HepG2 (cell line): Measurements from ENCODE around the gene MAN1C1. TPM values are rescaled to one million over a fixed set of nuclear protein-coding genes. Genes with fewer than 3 reads are reported as not detected.

Experiments
- ATAC-seq: fragments of 200-7000 bp; cut with Tn5 transposase; 3 replicates; pipeline ENCODE4 v1.9.1; 2020; ENCODE audit warnings: mild to moderate bottlenecking, moderate library complexity
- BruUV-seq: library from RNA; stranded (reverse); fragments of 400-500 nt; replicated peaks from 2 replicates; lab custom pipeline; 2021; lab: Mats Ljungman, UMichigan
- CTCF ChIA-PET: fragments of 300-600 bp; formaldehyde crosslinking; extraction: SDS; loops from one replicate; lab custom pipeline; 2021; ENCODE audit warnings: low total read pairs, inconsistent platforms, low intra/inter-chr PET ratio; lab: Yijun Ruan, JAX
- POLR2A ChIA-PET: fragments of 350-600 bp; sonication (Branson Sonifier 250); formaldehyde crosslinking; loops from one replicate; lab custom pipeline; 2020; ENCODE audit warnings: antibody characterized with exemption, inconsistent platforms; lab: Yijun Ruan, JAX
- DNase-seq: peaks from one replicate; pipeline ENCODE4 v3.0.0-alpha.2; 2015; ENCODE audit warnings: low spot score
- FAIRE-seq: peaks from 3 replicates; lab custom pipeline; 2011; peaks lifted over from hg19 to GRCh38; lab: Jason Lieb, UNC
- H2AFZ ChIP-seq: one replicate; pipeline ENCODE4 v1.6.1; 2011; ENCODE audit warnings: low read length, inconsistent platforms
- H3K27ac ChIP-seq: fragments of 300-600 bp; 3 replicates; pipeline ENCODE4 v1.8.0; 2011; ENCODE audit warnings: mixed run types, mild to moderate bottlenecking, mixed read lengths, low read length, inconsistent platforms; ENCODE audit not compliant: insufficient read depth; ENCODE audit errors: extremely low read length
- H3K27me3 ChIP-seq, 2 experiments: fragments of 200-600 bp in 1 of 2; 2 replicates in 1 of 2; 3 replicates in 1 of 2; pipeline versions ENCODE4 v1.6.0 to v1.8.0; 2011; ENCODE audit warnings: low read length in 2 of 2, mild to moderate bottlenecking in 2 of 2, moderate library complexity in 2 of 2, inconsistent platforms in 1 of 2; ENCODE audit not compliant: insufficient read depth in 2 of 2, control insufficient read depth in 1 of 2
- H3K36me3 ChIP-seq, 2 experiments: fragments of 200-600 bp in 1 of 2; replicated peaks in 1 of 2; 2 replicates in 1 of 2; 3 replicates in 1 of 2; pipeline versions ENCODE4 v1.5.1 to v1.8.0; 2011; ENCODE audit warnings: low read length in 2 of 2, inconsistent platforms in 1 of 2; ENCODE audit not compliant: insufficient read depth in 2 of 2, control insufficient read depth in 1 of 2
- H3K4me1 ChIP-seq: 2 replicates; pipeline ENCODE4 v1.5.1; 2012; ENCODE audit warnings: low read length, inconsistent platforms; ENCODE audit not compliant: insufficient read depth
- H3K4me2 ChIP-seq: 2 replicates; pipeline ENCODE4 v1.6.0; 2011; ENCODE audit warnings: low read depth, low read length, inconsistent platforms
- H3K4me3 ChIP-seq, 3 experiments: fragments of 200-600 bp in 1 of 3; sonication (generic), shearing (Covaris generic) in 1 of 3; replicated peaks in 1 of 3; 2 replicates each; pipeline ENCODE4 v1.5.1; 2011 to 2016; ENCODE audit warnings: low read length in 3 of 3, inconsistent platforms in 2 of 3, low read depth in 2 of 3, mild to moderate bottlenecking in 2 of 3, control low read depth in 1 of 3, mixed read lengths in 1 of 3; ENCODE audit not compliant: insufficient read depth in 1 of 3
- H3K79me2 ChIP-seq: one replicate; pipeline ENCODE4 v1.6.1; 2011; ENCODE audit warnings: low read length, inconsistent platforms; ENCODE audit not compliant: insufficient read depth
- H3K9ac ChIP-seq: 2 replicates; pipeline ENCODE4 v1.6.0; 2011; ENCODE audit warnings: mild to moderate bottlenecking, low read depth, low read length, inconsistent platforms; ENCODE audit not compliant: insufficient read depth
- H3K9me3 ChIP-seq: 2 replicates; pipeline ENCODE4 v1.5.1; 2012; ENCODE audit warnings: mild to moderate bottlenecking, low read length
- H4K20me1 ChIP-seq: 2 replicates; pipeline ENCODE4 v1.6.0; 2011; ENCODE audit warnings: inconsistent platforms, mild to moderate bottlenecking, low read length, moderate library complexity; ENCODE audit not compliant: insufficient read depth
- CREM ChIP-seq, 2 experiments: sonication (generic) in 1 of 2; formaldehyde crosslinking in 1 of 2; IDR thresholded peaks; 2 replicates each; pipeline versions ENCODE4 v1.4.0 to v1.6.1; 2016 to 2020; ENCODE audit warnings: antibody characterized with exemption in 1 of 2, mild to moderate bottlenecking in 1 of 2, missing genetic modification reagents in 1 of 2
- FIP1L1 ChIP-seq: fragments of 200-400 bp; formaldehyde crosslinking; IDR thresholded peaks from 2 replicates; pipeline ENCODE4 v1.6.1; 2018; ENCODE audit warnings: low read depth, mild to moderate bottlenecking, low read length, moderate library complexity, borderline replicate concordance; ENCODE audit not compliant: insufficient read depth
- FOXM1 ChIP-seq: sonication (generic); formaldehyde crosslinking; IDR thresholded peaks from 2 replicates; pipeline ENCODE4 v1.5.0; 2020; ENCODE audit warnings: missing genetic modification reagents
- HES4 ChIP-seq: sonication (generic); formaldehyde crosslinking; IDR thresholded peaks from 2 replicates; pipeline ENCODE4 v1.9.0; 2021; ENCODE audit warnings: mild to moderate bottlenecking, missing genetic modification reagents, borderline replicate concordance
- HIC2 ChIP-seq: sonication (generic); formaldehyde crosslinking; IDR thresholded peaks from 2 replicates; pipeline ENCODE4 v1.9.0; 2022; ENCODE audit warnings: low read depth, missing genetic modification reagents
- NFE2L1 ChIP-seq: sonication (generic); formaldehyde crosslinking; IDR thresholded peaks from 2 replicates; pipeline ENCODE4 v1.4.0; 2020; ENCODE audit warnings: missing genetic modification reagents, mild to moderate bottlenecking, borderline replicate concordance
- RXRA ChIP-seq: sonication (generic); formaldehyde crosslinking; IDR thresholded peaks from 2 replicates; pipeline ENCODE4 v1.5.1; 2020; ENCODE audit warnings: missing genetic modification reagents
- ZNF292 ChIP-seq: sonication (generic); formaldehyde crosslinking; IDR thresholded peaks from 2 replicates; pipeline ENCODE4 v1.8.1; 2022; ENCODE audit warnings: mild to moderate bottlenecking, low read depth, missing genetic modification reagents, borderline replicate concordance
- ZNF558 ChIP-seq: sonication (generic); formaldehyde crosslinking; IDR thresholded peaks from 2 replicates; pipeline ENCODE4 v1.9.0; 2022; ENCODE audit warnings: mild to moderate bottlenecking, missing genetic modification reagents, borderline replicate concordance
- ZNF564 ChIP-seq: sonication (generic); formaldehyde crosslinking; IDR thresholded peaks from 2 replicates; pipeline ENCODE4 v1.8.1; 2023; ENCODE audit warnings: mild to moderate bottlenecking, missing genetic modification reagents
- ZSCAN29 ChIP-seq: sonication (generic); formaldehyde crosslinking; conservative IDR thresholded peaks from 2 replicates; pipeline ENCODE4 v1.4.0; 2020; ENCODE audit warnings: mild to moderate bottlenecking, missing genetic modification reagents
- WGBS: methylation state at CpG from one replicate; pipeline ENCODE4 v1.1.6; 2017; ENCODE audit warnings: low lambda C conversion rate; 5-methylcytosine and 5-hydroxymethylcytosine counted together
- in situ Hi-C: cut with HindIII; loops from 2 replicates; pipeline ENCODE4 v1.10.0; 2017; ENCODE audit warnings: low pct_unique_long_range_greater_than_20kb; ENCODE audit not compliant: extremely low pct_ligation_motif_present
- intact Hi-C: fragments of 100-400 bp; cut with micrococcal nuclease; formaldehyde crosslinking; loops from one replicate; pipeline ENCODE4 v1.10.0; 2022; ENCODE audit not compliant: unreplicated experiment
- polyA plus RNA-seq, 8 experiments: library from polyadenylated mRNA; depleted of rRNA in 3 of 8; stranded (reverse) in 7 of 8; unstranded in 1 of 8; fragments of >200 nt; fragmentation: Illumina TruSeq in 4 of 8; extraction: Trizol in 4 of 8; gene quantifications; 2 replicates each; pipeline versions ENCODE4 v1.2.1 to v1.2.3, GENCODE V29; 2011 to 2016; ENCODE audit warnings: low read depth in 4 of 8, missing spikeins in 1 of 8, mixed read lengths in 1 of 8; ENCODE audit not compliant: insufficient read depth in 1 of 8
- total RNA-seq, 5 experiments: library from RNA; depleted of rRNA; stranded (reverse); fragments of >200 nt; fragmentation: Illumina TruSeq; extraction: Trizol; gene quantifications; 2 replicates each; pipeline ENCODE4 v1.2.3, GENCODE V29; 2016; ENCODE audit warnings: low read depth in 1 of 5
- TF ChIP-seq, protein P1 (sequence below): sonication (generic); formaldehyde crosslinking; IDR thresholded peaks from 2 replicates; pipeline ENCODE4 v1.4.0; 2020; ENCODE audit warnings: mild to moderate bottlenecking, missing genetic modification reagents
- TF ChIP-seq, protein P2 (sequence below): sonication (generic); formaldehyde crosslinking; IDR thresholded peaks from 2 replicates; pipeline ENCODE4 v1.4.0; 2020; ENCODE audit warnings: missing genetic modification reagents, mild to moderate bottlenecking, borderline replicate concordance

Gene MAN1C1
- total and polyA plus RNA-seq, 2 of the 13 experiments (the other 11 are each of a cell fraction or from before 2014, with no cell fraction given), result 0.18 to 0.49 TPM

DNA sequence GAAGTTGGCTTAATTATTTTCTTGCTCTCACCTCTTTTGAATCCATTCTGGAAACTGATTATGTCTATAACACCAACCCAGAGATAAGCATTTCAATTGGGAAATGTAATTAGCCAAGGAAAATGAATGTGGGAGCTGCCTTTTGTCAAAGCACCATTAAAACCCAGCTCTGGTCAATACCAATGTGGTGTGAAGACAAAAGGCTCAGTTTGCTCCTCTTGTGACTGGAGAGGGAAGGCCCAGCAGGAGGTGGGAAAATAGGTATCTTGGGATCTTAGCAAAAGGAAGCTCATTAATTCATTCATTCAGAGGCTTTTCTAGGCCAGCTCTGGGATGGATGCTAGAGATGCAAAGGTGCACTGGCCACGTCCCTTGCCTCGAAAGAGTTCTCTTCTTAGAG lies 108.4 kb downstream of the MAN1C1 start:
- peaks cover 0 to 26% of the 10 kb centered on the region in 2 experiments; a peak in 3 of 5 replicates for H3K27me3 ChIP-seq
- no peak overlapping the region for H3K4me3 ChIP-seq
- H3K9ac ChIP-seq, result no peak overlapping the region
- H3K4me2 ChIP-seq, result no peak overlapping the region
- H3K4me1 ChIP-seq, result peaks cover 15% of the 10 kb centered on the region
- FAIRE-seq (no peak), ATAC-seq (no peak), DNase-seq (no peak)
- 0% methylated on average over 2 of the region's 2 CpGs for WGBS
- ChIA-PET POLR2A (no interaction called here), CTCF (no interaction called here)
- no peak overlapping the region for H2AFZ ChIP-seq
- BruUV-seq, result no TSS peak
- H3K36me3 ChIP-seq, result no peaks in the 10 kb centered on the region
- in situ Hi-C loops (no loop called here), intact Hi-C loops (no loop called here)
- no peaks in the 10 kb centered on the region for H3K9me3 ChIP-seq
- H4K20me1 ChIP-seq, result no peaks in the 10 kb centered on the region
- no peaks in the 10 kb centered on the region for H3K79me2 ChIP-seq
- H3K27ac ChIP-seq, result no peak overlapping the region
- TF ChIP-seq FIP1L1 (no peak), ZNF292 (CRISPR knock-in tag) (no peak), HES4 (CRISPR knock-in tag) (no peak), CREM (IDR thresholded peaks at IDR 0.05) (no peak), CREM (CRISPR knock-in tag; IDR thresholded peaks at IDR 0.05) (no peak), FOXM1 (CRISPR knock-in tag) (no peak), HIC2 (CRISPR knock-in tag) (no peak), RXRA (no peak), NFE2L1 (CRISPR knock-in tag) (no peak), ZNF564 (CRISPR knock-in tag) (no peak), ZSCAN29 (CRISPR knock-in tag) (no peak), ZNF558 (CRISPR knock-in tag) (no peak)
- TF ChIP-seq, protein P1, sequence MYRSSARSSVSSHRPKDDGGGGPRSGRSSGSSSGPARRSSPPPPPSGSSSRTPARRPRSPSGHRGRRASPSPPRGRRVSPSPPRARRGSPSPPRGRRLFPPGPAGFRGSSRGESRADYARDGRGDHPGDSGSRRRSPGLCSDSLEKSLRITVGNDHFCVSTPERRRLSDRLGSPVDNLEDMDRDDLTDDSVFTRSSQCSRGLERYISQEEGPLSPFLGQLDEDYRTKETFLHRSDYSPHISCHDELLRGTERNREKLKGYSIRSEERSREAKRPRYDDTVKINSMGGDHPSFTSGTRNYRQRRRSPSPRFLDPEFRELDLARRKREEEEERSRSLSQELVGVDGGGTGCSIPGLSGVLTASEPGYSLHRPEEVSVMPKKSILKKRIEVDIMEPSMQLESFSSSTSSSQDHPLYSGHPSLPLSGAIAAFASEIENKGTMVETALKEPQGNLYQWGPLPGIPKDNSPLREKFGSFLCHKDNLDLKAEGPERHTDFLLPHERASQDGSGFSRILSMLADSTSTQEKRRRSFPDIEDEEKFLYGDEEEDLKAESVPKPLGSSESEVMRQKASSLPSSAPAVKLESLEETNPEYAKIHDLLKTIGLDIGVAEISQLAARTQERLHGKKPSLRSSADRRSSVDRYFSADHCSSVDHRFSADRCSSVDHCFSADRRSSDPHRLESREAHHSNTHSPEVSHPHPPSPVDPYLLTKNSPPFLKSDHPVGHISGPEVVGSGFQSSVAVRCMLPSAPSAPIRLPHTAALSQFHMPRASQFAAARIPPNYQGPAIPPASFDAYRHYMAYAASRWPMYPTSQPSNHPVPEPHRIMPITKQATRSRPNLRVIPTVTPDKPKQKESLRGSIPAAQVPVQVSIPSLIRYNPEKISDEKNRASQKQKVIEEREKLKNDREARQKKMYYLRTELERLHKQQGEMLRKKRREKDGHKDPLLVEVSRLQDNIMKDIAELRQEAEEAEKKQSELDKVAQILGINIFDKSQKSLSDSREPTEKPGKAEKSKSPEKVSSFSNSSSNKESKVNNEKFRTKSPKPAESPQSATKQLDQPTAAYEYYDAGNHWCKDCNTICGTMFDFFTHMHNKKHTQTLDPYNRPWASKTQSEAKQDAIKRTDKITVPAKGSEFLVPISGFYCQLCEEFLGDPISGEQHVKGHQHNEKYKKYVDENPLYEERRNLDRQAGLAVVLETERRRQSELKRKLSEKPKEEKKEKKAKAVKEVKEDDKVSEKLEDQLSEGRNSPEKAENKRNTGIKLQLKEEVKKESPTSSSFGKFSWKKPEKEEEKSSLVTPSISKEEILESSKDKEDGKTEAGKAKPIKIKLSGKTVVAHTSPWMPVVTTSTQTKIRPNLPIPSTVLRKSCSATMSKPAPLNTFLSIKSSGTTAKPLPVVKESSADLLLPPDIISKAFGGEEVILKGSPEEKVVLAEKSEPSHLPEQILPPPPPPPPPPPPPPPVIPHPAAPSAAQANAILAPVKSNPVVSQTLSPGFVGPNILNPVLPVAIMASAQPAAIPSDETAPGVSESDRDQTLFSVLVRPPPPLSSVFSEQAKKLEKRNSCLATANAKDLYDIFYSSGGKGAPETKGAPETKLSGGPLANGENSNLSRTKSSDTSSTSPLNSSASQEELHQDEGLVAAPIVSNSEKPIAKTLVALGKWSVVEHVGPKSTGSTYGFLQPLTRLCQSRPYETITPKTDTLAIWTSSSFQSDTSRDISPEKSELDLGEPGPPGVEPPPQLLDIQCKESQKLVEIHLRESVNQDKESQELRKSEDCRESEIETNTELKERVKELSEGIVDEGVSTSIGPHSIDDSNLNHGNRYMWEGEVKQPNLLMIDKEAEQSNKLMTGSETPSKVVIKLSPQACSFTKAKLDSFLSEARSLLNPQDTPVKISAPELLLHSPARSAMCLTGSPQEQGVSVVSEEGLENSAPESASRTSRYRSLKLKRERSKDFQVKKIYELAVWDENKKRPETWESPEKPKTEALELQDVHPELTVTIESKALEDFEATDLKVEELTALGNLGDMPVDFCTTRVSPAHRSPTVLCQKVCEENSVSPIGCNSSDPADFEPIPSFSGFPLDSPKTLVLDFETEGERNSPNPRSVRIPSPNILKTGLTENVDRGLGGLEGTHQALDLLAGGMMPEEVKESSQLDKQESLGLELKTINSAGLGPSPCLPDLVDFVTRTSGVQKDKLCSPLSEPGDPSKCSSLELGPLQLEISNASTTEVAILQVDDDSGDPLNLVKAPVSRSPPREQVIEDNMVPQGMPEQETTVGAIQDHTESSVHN, result no peak
- TF ChIP-seq, protein P2, sequence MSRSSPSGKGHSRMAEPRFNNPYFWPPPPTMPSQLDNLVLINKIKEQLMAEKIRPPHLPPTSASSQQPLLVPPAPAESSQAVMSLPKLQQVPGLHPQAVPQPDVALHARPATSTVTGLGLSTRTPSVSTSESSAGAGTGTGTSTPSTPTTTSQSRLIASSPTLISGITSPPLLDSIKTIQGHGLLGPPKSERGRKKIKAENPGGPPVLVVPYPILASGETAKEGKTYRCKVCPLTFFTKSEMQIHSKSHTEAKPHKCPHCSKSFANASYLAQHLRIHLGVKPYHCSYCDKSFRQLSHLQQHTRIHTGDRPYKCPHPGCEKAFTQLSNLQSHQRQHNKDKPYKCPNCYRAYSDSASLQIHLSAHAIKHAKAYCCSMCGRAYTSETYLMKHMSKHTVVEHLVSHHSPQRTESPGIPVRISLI (CRISPR knock-in tag), result no peak
